Measurements from ENCODE around the gene LGALS14. TPM values are rescaled to one million over a fixed set of nuclear protein-coding genes. Genes with fewer than 3 reads are reported as not detected.
"Not testable (repeated sequence)": the region's sequence is repeated elsewhere in the genome, so short reads cannot be mapped to it uniquely, and the experiment has no call there.

LGALS14 gene
- total RNA-seq, 6 experiments from 2014 or later = not detected

DNA sequence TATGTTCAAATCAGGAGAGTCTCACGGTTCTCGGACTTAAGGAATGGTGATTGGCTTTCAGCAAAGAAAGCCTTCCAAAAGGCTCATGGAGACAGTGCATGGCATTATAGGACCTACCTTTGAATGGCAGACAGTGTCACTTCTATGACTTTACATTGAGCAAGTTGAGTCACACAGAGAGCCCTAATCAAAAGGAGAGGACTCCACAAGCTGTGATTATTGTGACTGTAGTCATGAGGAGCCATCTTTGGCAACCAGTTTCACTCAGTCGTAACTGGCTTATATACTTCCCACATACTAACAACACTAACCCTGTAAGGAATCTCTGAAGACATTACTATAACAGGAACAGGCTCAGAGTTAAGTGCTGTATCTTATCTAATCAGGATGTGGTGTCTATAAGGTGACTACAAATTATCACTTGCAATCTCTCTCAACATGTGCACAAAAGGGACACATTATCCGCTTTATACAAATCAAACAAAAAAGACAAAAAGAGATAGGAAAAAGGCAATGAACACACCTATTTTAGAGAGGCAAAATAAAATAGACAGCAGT lies 6.1 kb downstream of the LGALS14 start:
- Mint-ChIP-seq H3K27me3 (ENCODE audit: insufficient read depth) (peaks cover 6% of the 10 kb centered on the region), H3K4me1 (ENCODE audit: low read depth) (no peaks in the 10 kb centered on the region), H3K36me3 (ENCODE audit: low read depth) (no peaks in the 10 kb centered on the region), H3K4me3 (no peak overlapping the region), H3K9me3 (peaks cover 4% of the 10 kb centered on the region; the same call in 1 of the 2 replicates), H3K27ac (no peak overlapping the region)
- TF ChIP-seq, protein P1, sequence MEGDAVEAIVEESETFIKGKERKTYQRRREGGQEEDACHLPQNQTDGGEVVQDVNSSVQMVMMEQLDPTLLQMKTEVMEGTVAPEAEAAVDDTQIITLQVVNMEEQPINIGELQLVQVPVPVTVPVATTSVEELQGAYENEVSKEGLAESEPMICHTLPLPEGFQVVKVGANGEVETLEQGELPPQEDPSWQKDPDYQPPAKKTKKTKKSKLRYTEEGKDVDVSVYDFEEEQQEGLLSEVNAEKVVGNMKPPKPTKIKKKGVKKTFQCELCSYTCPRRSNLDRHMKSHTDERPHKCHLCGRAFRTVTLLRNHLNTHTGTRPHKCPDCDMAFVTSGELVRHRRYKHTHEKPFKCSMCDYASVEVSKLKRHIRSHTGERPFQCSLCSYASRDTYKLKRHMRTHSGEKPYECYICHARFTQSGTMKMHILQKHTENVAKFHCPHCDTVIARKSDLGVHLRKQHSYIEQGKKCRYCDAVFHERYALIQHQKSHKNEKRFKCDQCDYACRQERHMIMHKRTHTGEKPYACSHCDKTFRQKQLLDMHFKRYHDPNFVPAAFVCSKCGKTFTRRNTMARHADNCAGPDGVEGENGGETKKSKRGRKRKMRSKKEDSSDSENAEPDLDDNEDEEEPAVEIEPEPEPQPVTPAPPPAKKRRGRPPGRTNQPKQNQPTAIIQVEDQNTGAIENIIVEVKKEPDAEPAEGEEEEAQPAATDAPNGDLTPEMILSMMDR (IDR thresholded peaks at IDR 0.05) = no peak
- DNase-seq = no peak

DNA sequence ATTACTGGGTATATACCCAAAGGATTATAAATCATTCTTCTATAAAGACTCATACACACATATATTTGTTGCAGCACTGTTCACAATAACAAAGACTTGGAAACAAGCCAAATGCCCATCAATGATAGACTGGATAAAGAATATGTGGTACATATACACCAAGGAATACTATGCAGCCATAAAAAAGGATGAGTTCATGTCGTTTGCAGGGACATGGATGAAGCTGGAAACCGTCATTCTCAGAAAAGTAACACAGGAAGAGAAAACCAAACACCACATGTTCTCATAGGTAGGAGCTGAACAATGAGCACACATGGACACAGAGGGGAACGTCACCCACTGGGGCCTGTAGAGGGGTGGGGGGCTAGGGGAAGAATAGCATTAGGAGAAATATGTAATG lies 15.9 kb downstream of the LGALS14 start:
- not testable (repeated sequence) for DNase-seq; H3K27me3 Mint-ChIP-seq (ENCODE audit: insufficient read depth); H3K27ac Mint-ChIP-seq; H3K4me3 Mint-ChIP-seq; H3K9me3 Mint-ChIP-seq; H3K4me1 Mint-ChIP-seq (ENCODE audit: low read depth); H3K36me3 Mint-ChIP-seq (ENCODE audit: low read depth)

DNA sequence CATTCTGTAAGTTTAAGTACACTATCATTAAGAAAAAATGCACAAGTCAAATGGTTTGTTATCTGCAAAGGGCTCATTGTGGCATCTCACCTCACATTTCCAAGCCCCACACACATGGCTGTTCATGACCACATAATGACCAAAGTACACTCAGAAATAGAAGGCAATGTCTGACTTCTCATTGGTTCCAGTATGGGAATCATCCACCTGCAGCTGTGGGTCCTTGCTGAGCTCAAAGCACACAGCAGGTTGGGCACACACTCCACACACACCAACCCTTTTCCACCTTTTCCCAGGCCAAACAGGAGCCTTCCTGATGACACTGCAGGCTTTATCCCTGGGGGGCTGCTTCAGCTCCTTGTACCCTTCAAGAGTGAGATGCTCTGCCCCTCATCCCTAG lies 21.7 kb downstream of the LGALS14 start:
- Mint-ChIP-seq H3K27ac (no peak overlapping the region), H3K9me3 (no peaks in the 10 kb centered on the region), H3K4me1 (ENCODE audit: low read depth) (no peaks in the 10 kb centered on the region), H3K36me3 (ENCODE audit: low read depth) (no peaks in the 10 kb centered on the region), H3K4me3 (no peak overlapping the region), H3K27me3 (ENCODE audit: insufficient read depth) (peaks cover 11% of the 10 kb centered on the region)
- TF ChIP-seq, protein P1 (IDR thresholded peaks at IDR 0.05) = no peak
- no peak for DNase-seq

DNA sequence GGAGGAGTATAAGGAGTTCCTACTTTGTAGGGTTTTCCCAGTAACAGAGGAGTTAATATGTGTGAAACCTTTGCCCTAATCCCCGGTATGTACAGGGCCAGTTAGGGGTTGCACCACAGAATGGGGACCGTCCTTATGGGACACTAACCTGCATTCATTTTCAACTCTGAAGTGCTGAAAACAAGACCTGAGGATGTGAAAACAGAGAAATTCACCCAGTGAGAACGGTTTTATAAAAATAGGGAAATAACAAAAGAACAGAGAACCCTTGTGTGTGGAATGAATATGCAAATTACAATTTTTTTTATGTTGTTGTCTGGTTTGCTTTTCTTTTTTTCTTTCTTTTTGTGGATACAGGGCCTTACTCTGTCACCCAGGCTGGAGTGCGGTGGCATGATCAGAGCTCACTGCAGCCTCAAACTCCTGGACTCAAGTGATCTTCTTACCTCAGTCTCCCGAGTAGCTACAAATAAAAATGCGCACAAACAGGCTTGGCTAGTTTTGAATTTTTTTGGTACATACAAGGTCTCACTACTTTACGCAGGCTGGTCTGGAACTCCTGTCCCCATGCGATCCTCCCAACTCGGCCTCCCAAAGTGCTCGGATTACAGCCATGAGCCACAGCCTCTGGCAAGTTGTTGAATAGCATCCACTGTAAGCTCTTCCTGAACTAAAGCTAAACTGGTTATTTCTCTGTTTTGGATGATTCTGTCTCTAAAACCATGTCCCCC lies 23.0 kb downstream of the LGALS14 start:
- no peak for DNase-seq
- Mint-ChIP-seq H3K4me3 (no peak overlapping the region), H3K36me3 (ENCODE audit: low read depth) (no peaks in the 10 kb centered on the region), H3K27me3 (ENCODE audit: insufficient read depth) (peaks cover 13% of the 10 kb centered on the region), H3K27ac (no peak overlapping the region), H3K9me3 (no peaks in the 10 kb centered on the region), H3K4me1 (ENCODE audit: low read depth) (no peaks in the 10 kb centered on the region)
- TF ChIP-seq, protein P1 (IDR thresholded peaks at IDR 0.05) = no peak

DNA sequence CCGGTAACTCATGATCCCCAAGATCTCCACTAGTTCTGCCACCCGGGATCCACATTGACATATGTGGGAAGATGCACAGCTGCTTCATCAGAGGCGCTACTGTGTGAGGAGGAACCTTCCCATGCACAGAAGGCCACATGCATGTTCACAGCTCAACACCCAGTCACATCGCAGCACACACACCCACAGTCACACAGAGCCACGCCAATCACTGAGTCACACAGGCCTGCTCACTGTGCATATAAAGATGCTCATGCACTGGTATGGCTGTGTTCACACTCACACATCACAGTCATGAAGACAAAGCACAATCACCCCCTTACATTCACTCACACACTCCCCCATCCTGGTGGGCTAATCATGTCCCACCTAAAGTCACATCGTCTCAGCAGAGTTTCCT lies 23.8 kb downstream of the LGALS14 start:
- H3K27ac Mint-ChIP-seq = no peak overlapping the region
- TF ChIP-seq, protein P1 (IDR thresholded peaks at IDR 0.05) = no peak

DNA sequence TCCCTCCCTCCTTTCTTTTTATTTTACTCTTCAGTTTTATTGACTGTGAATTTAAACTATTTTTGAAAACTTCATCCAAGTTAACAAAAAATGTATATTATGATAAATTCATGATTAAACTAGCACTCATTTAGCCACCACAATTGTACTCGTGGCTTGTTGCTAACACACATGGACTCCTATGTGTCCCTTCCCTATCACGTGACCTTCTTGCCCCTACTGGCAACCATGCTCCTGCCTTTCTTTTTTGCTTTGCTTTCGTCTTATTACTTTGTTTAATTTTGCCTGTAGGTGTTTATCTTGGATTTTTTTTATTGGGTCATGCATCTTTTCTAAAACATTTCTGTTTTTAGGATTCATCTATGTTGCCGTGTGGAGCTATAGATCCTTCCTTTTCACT lies 25.3 kb downstream of the LGALS14 start:
- Mint-ChIP-seq H3K4me1 (ENCODE audit: low read depth) (no peaks in the 10 kb centered on the region), H3K27ac (no peak overlapping the region), H3K4me3 (no peak overlapping the region), H3K27me3 (ENCODE audit: insufficient read depth) (peaks cover 10% of the 10 kb centered on the region), H3K9me3 (no peaks in the 10 kb centered on the region), H3K36me3 (ENCODE audit: low read depth) (no peaks in the 10 kb centered on the region)
- DNase-seq = no peak
- TF ChIP-seq, protein P1 (IDR thresholded peaks at IDR 0.05) = no peak

More for the DNA sequence above, 23.8 kb downstream of the LGALS14 start:
- H3K36me3 Mint-ChIP-seq (ENCODE audit: low read depth) = no peaks in the 10 kb centered on the region
- H3K27me3 Mint-ChIP-seq (ENCODE audit: insufficient read depth) = peaks cover 11% of the 10 kb centered on the region
- H3K4me1 Mint-ChIP-seq (ENCODE audit: low read depth) = no peaks in the 10 kb centered on the region
- no peaks in the 10 kb centered on the region for H3K9me3 Mint-ChIP-seq
- DNase-seq = no peak
- H3K4me3 Mint-ChIP-seq = no peak overlapping the region
